H1 (cell line): ENCODE results near the gene TRIML2. TPM values are rescaled to one million over a fixed set of nuclear protein-coding genes. Genes with fewer than 3 reads are reported as not detected.

Experiments used
- CTCF ChIA-PET: fragments of 300-600 bp; sonication (Branson Sonifier 250); formaldehyde crosslinking; loops from one replicate; lab custom pipeline; 2021; ENCODE audit not compliant: partially characterized antibody; lab: Charles Lee
- POLR2A ChIA-PET: fragments of 300-600 bp; sonication (Branson Sonifier 250); formaldehyde crosslinking; loops from one replicate; lab custom pipeline; 2021; ENCODE audit warnings: inconsistent platforms; ENCODE audit not compliant: partially characterized antibody; lab: Charles Lee
- DNase-seq, 2 experiments: peaks; one replicate each; pipeline versions ENCODE4 v3.0.0 to v3.0.0-alpha.2; 2010 to 2022; ENCODE audit warnings: low spot score in 2 of 2, low read depth in 1 of 2, mixed read lengths in 1 of 2
- FAIRE-seq: peaks from 2 replicates; lab custom pipeline; 2011; peaks lifted over from hg19 to GRCh38; lab: Jason Lieb, UNC
- H2AFZ ChIP-seq: 2 replicates; pipeline ENCODE4 v1.8.1; 2012; ENCODE audit warnings: low read length, inconsistent platforms
- H2AK5ac ChIP-seq: 2 replicates; pipeline ENCODE4 v1.6.1; 2013; ENCODE audit warnings: low read depth, low read length
- H2BK120ac ChIP-seq: replicated peaks from 2 replicates; pipeline ENCODE3; 2013; ENCODE audit warnings: low read depth, low read length, inconsistent platforms
- H2BK12ac ChIP-seq: 2 replicates; pipeline ENCODE4 v1.6.1; 2013; ENCODE audit warnings: low read depth, low read length
- H2BK15ac ChIP-seq: 2 replicates; pipeline ENCODE4 v1.6.1; 2013; ENCODE audit warnings: low read length
- H2BK20ac ChIP-seq: 2 replicates; pipeline ENCODE4 v1.6.1; 2013; ENCODE audit warnings: low read length
- H2BK5ac ChIP-seq: 2 replicates; pipeline ENCODE4 v1.6.1; 2013; ENCODE audit warnings: low read depth, low read length
- H3K14ac ChIP-seq: 2 replicates; pipeline ENCODE4 v1.6.1; 2013; ENCODE audit warnings: inconsistent platforms; ENCODE audit not compliant: insufficient read length
- H3K18ac ChIP-seq: 2 replicates; pipeline ENCODE4 v1.6.1; 2013; ENCODE audit warnings: low read length; ENCODE audit errors: extremely low read depth
- H3K23ac ChIP-seq: 2 replicates; pipeline ENCODE4 v1.6.1; 2013; ENCODE audit warnings: inconsistent platforms; ENCODE audit not compliant: insufficient read length
- H3K23me2 ChIP-seq: 2 replicates; pipeline ENCODE4 v1.6.1; 2013; ENCODE audit warnings: low read depth, low read length
- H3K27ac ChIP-seq: 2 replicates; pipeline ENCODE4 v1.6.1; 2011; ENCODE audit warnings: low read depth, low read length, inconsistent platforms
- H3K27me3 ChIP-seq, 4 experiments: replicated peaks in 1 of 4; 1 replicate in 1 of 4; 2 replicates in 3 of 4; pipeline versions ENCODE4 v1.6.1 to v1.8.1; 2011 to 2013; ENCODE audit warnings: low read length in 3 of 4, mild to moderate bottlenecking in 3 of 4, inconsistent platforms in 2 of 4, mixed read lengths in 2 of 4, moderate library complexity in 1 of 4; ENCODE audit not compliant: control insufficient read depth in 3 of 4, insufficient read depth in 3 of 4; ENCODE audit errors: extremely low read depth in 1 of 4
- H3K36me3 ChIP-seq, 4 experiments: 2 replicates each; pipeline versions ENCODE4 v1.6.1 to v1.8.1; 2011 to 2013; ENCODE audit warnings: mild to moderate bottlenecking in 4 of 4, low read length in 3 of 4, moderate library complexity in 2 of 4, control low read depth in 1 of 4, inconsistent platforms in 1 of 4; ENCODE audit not compliant: insufficient read depth in 4 of 4, control insufficient read depth in 2 of 4
- H3K4ac ChIP-seq: replicated peaks from 2 replicates; pipeline ENCODE3; 2013; ENCODE audit warnings: low read length, low read depth, mixed read lengths, inconsistent platforms; ENCODE audit not compliant: insufficient read length
- H3K4me1 ChIP-seq, 4 experiments: replicated peaks in 1 of 4; 1 replicate in 1 of 4; 2 replicates in 3 of 4; pipeline versions ENCODE4 v1.6.1 to v1.8.1; 2011 to 2013; ENCODE audit warnings: low read length in 3 of 4, inconsistent platforms in 2 of 4, mixed read lengths in 1 of 4; ENCODE audit not compliant: insufficient read depth in 4 of 4, control insufficient read depth in 3 of 4
- H3K4me2 ChIP-seq, 2 experiments: 2 replicates each; pipeline versions ENCODE4 v1.6.1 to v1.8.1; 2011 to 2013; ENCODE audit warnings: low read depth in 2 of 2, low read length in 2 of 2, control low read depth in 1 of 2, inconsistent platforms in 1 of 2, mild to moderate bottlenecking in 1 of 2; ENCODE audit not compliant: insufficient read depth in 1 of 2
- H3K4me3 ChIP-seq, 4 experiments: fragments of 200-600, 300-600 bp in 1 of 4; sonication (generic), shearing (Covaris generic), sonication (Bioruptor Twin) in 1 of 4; 2 replicates each; pipeline versions ENCODE4 v1.5.1 to v1.8.1; 2011 to 2016; ENCODE audit warnings: low read length in 4 of 4, low read depth in 3 of 4, control low read depth in 2 of 4, inconsistent platforms in 2 of 4, mild to moderate bottlenecking in 2 of 4, mixed read lengths in 1 of 4, moderate library complexity in 1 of 4; ENCODE audit not compliant: insufficient read depth in 2 of 4; ENCODE audit errors: extremely low read depth in 1 of 4
- H3K56ac ChIP-seq: replicated peaks from 2 replicates; pipeline ENCODE3; 2013; ENCODE audit warnings: low read depth, mild to moderate bottlenecking, mixed read lengths, low read length, inconsistent platforms; ENCODE audit not compliant: insufficient read length
- H3K79me1 ChIP-seq: 2 replicates; pipeline ENCODE4 v1.6.1; 2013; ENCODE audit warnings: low read depth, low read length, control low read depth
- H3K79me2 ChIP-seq, 2 experiments: 2 replicates each; pipeline versions ENCODE4 v1.6.1 to v1.8.1; 2012 to 2013; ENCODE audit warnings: low read length in 2 of 2, mild to moderate bottlenecking in 2 of 2, inconsistent platforms in 1 of 2; ENCODE audit not compliant: insufficient read depth in 2 of 2, control insufficient read depth in 1 of 2
- H3K9ac ChIP-seq, 4 experiments: replicated peaks in 1 of 4; 1 replicate in 1 of 4; 2 replicates in 3 of 4; pipeline versions ENCODE4 v1.6.1 to v1.8.1; 2011 to 2013; ENCODE audit warnings: low read depth in 3 of 4, low read length in 3 of 4, control low read depth in 2 of 4, mild to moderate bottlenecking in 2 of 4, moderate library complexity in 2 of 4, inconsistent platforms in 1 of 4; ENCODE audit errors: extremely low read depth in 1 of 4
- H3K9me3 ChIP-seq, 2 experiments: 2 replicates each; pipeline versions ENCODE4 v1.6.1 to v1.8.1; 2012 to 2013; ENCODE audit warnings: mild to moderate bottlenecking in 2 of 2, moderate library complexity in 2 of 2, control low read depth in 1 of 2, inconsistent platforms in 1 of 2, low read depth in 1 of 2, low read length in 1 of 2, mixed read lengths in 1 of 2; ENCODE audit not compliant: insufficient read depth in 2 of 2
- H4K20me1 ChIP-seq, 2 experiments: replicated peaks in 1 of 2; 2 replicates each; pipeline versions ENCODE3 to v1.8.1; 2011 to 2013; ENCODE audit warnings: inconsistent platforms in 2 of 2, low read length in 2 of 2, mild to moderate bottlenecking in 1 of 2; ENCODE audit not compliant: insufficient read depth in 2 of 2, control insufficient read depth in 1 of 2
- H4K5ac ChIP-seq: 2 replicates; pipeline ENCODE4 v1.6.1; 2013; ENCODE audit warnings: low read length, low read depth, mixed read lengths, inconsistent platforms; ENCODE audit not compliant: insufficient read length
- H4K8ac ChIP-seq: 2 replicates; pipeline ENCODE4 v1.8.0; 2013; ENCODE audit warnings: mild to moderate bottlenecking, moderate library complexity, low read length, inconsistent platforms; ENCODE audit not compliant: insufficient read depth; ENCODE audit errors: extremely low read depth
- H4K91ac ChIP-seq: replicated peaks from 2 replicates; pipeline ENCODE3; 2013; ENCODE audit warnings: low read length, mixed read lengths, inconsistent platforms; ENCODE audit not compliant: insufficient read length
- ATF3 ChIP-seq: IDR thresholded peaks from 2 replicates; pipeline ENCODE4 v1.6.1; 2011; ENCODE audit warnings: low read depth, mild to moderate bottlenecking, low read length; ENCODE audit not compliant: insufficient read depth
- BACH1 ChIP-seq: IDR thresholded peaks from 2 replicates; pipeline ENCODE4 v1.6.1; 2012; ENCODE audit warnings: low read length, improper control_type of control experiment
- CHD1 ChIP-seq: IDR thresholded peaks from 2 replicates; pipeline ENCODE4 v1.6.1; 2012; ENCODE audit warnings: low read depth, low read length, improper control_type of control experiment
- CTCF ChIP-seq, 3 experiments: IDR thresholded peaks; 1 replicate in 2 of 3; 2 replicates in 1 of 3; pipeline versions ENCODE4 v1.5.1 to v1.6.1; 2011; ENCODE audit warnings: low read length in 3 of 3, mild to moderate bottlenecking in 3 of 3, inconsistent platforms in 2 of 3, low read depth in 1 of 3, moderate library complexity in 1 of 3; ENCODE audit not compliant: insufficient read depth in 1 of 3; ENCODE audit errors: control extremely low read depth in 1 of 3
- POU5F1 ChIP-seq: IDR thresholded peaks from 2 replicates; pipeline ENCODE4 v1.6.1; 2011; ENCODE audit warnings: low read depth, mild to moderate bottlenecking, low read length, moderate library complexity
- SIRT6 ChIP-seq: IDR thresholded peaks from one replicate; pipeline ENCODE4 v1.7.1; 2012; ENCODE audit warnings: low read length, inconsistent platforms
- SRF ChIP-seq: IDR thresholded peaks from 2 replicates; pipeline ENCODE4 v1.6.1; 2011; ENCODE audit warnings: mild to moderate bottlenecking, low read depth, low read length, moderate library complexity
- TEAD4 ChIP-seq: IDR thresholded peaks from 2 replicates; pipeline ENCODE4 v1.6.1; 2012; ENCODE audit warnings: low read depth, low read length, inconsistent platforms, mixed read lengths
- USF2 ChIP-seq: IDR thresholded peaks from 2 replicates; pipeline ENCODE4 v1.6.1; 2011; ENCODE audit warnings: low read length, improper control_type of control experiment
- YY1 ChIP-seq: IDR thresholded peaks from 2 replicates; pipeline ENCODE4 v1.6.1; 2011; ENCODE audit warnings: low read depth, mild to moderate bottlenecking, low read length
- ZNF274 ChIP-seq: IDR thresholded peaks from 2 replicates; pipeline ENCODE4 v1.7.0; 2012; ENCODE audit warnings: low read length, borderline replicate concordance; ENCODE audit errors: extremely low read depth
- WGBS, 2 experiments: shearing (Covaris generic) in 1 of 2; methylation state at CpG; one replicate each; pipeline versions ENCODE4 v1.1.6 to v1.1.7; 2013 to 2015; ENCODE audit warnings: low lambda C conversion rate in 2 of 2, mixed read lengths in 2 of 2, inconsistent platforms in 1 of 2, low coverage in 1 of 2, missing lambda C conversion rate in 1 of 2; ENCODE audit not compliant: insufficient replicate concordance in 2 of 2, insufficient coverage in 1 of 2, insufficient read length in 1 of 2; ENCODE audit errors: extremely low coverage in 1 of 2, missing lambda C conversion rate in 1 of 2; 5-methylcytosine and 5-hydroxymethylcytosine counted together
- polyA plus RNA-seq, 7 experiments: library from polyadenylated mRNA; depleted of rRNA in 3 of 7; stranded (reverse) in 5 of 7; unstranded in 2 of 7; fragments of >200 nt in 5 of 7; fragments of 200-250 nt in 2 of 7; gene quantifications; 1 replicate in 5 of 7; 2 replicates in 1 of 7; 4 replicates in 1 of 7; pipeline versions ENCODE4 v1.2.1 to v1.2.3, GENCODE V29; 2011 to 2013; ENCODE audit warnings: missing spikeins in 2 of 7, mixed read lengths in 2 of 7
- total RNA-seq: library from RNA; stranded (reverse); fragmentation: NEBNext Ultra II Directional; extraction: Animal tissue kit (Norgen Biotek cat#: 25700); gene quantifications from 2 replicates; pipeline ENCODE4 v1.2.1, GENCODE V29; 2021

TRIML2 gene
- total and polyA plus RNA-seq, 2 of the 8 experiments (the other 6 are each of a cell fraction or from before 2014, with no cell fraction given): 28.1 to 59.2 TPM

GRCh38 chr4:188132232-188132631, 22.8 kb upstream of the TRIML2 start:
- Histone ChIP-seq H3K79me1 (no peaks in the 10 kb centered on the region), H3K4me2 (no peak overlapping the region), H3K36me3 (no peaks in the 10 kb centered on the region), H2BK5ac (no peak overlapping the region), H4K91ac (no peak overlapping the region), H3K27ac (no peak overlapping the region), H3K79me2 (no peaks in the 10 kb centered on the region), H3K9ac (no peak overlapping the region), H3K4me1 (no peaks in the 10 kb centered on the region), H2BK120ac (no peak overlapping the region), H2BK12ac (no peak overlapping the region), H2BK20ac (no peak overlapping the region), H3K56ac (no peak overlapping the region), H3K4ac (no peak overlapping the region), H2BK15ac (no peak overlapping the region), H3K4me3 (no peak overlapping the region), H3K27me3 (no peaks in the 10 kb centered on the region), H4K5ac (no peak overlapping the region), H3K23ac (no peak overlapping the region), H3K18ac (no peak overlapping the region), H2AFZ (no peak overlapping the region), H3K9me3 (no peaks in the 10 kb centered on the region), H4K8ac (no peak overlapping the region; the same call in 1 of the 2 replicates), H3K23me2 (no peaks in the 10 kb centered on the region), H4K20me1 (no peaks in the 10 kb centered on the region), H3K14ac (no peak overlapping the region), H2AK5ac (0 out of 2 replicates have a peak overlapping the region, but pooled peaks have one; percentile 13)
- FAIRE-seq: no peak
- DNase-seq: no peak
- ChIA-PET POLR2A (no interaction called here), CTCF (no interaction called here)
- WGBS, 2 experiments: 92% methylated on average over 5 of the region's 5 CpGs; no CpG with 5 or more reads in 1 of the 2 experiments
- TF ChIP-seq SRF: no peak
- no peak for TF ChIP-seq TEAD4
- no peak for TF ChIP-seq YY1
- no peak for TF ChIP-seq BACH1
- no peak for TF ChIP-seq SIRT6
- no peak for TF ChIP-seq CHD1
- TF ChIP-seq ZNF274: no peak
- TF ChIP-seq ATF3: no peak
- no peak for TF ChIP-seq USF2
- no peak for TF ChIP-seq CTCF (IDR thresholded peaks at IDR 0.05; ENCODE audit: control extremely low read depth in 1 of 3, insufficient read depth in 1 of 3, low read depth in 1 of 3, low read length in 3 of 3)
- no peak for TF ChIP-seq POU5F1
